ENCODE data around the gene WDR20. TPM values are rescaled to one million over a fixed set of nuclear protein-coding genes. Genes with fewer than 3 reads are reported as not detected.
"Not testable (repeated sequence)": the region's sequence is repeated elsewhere in the genome, so short reads cannot be mapped to it uniquely, and the experiment has no call there.

Gene WDR20
- polyA plus RNA-seq, 1 of the 3 experiments (the other 2 are of a cell fraction) = 12.4 TPM

DNA sequence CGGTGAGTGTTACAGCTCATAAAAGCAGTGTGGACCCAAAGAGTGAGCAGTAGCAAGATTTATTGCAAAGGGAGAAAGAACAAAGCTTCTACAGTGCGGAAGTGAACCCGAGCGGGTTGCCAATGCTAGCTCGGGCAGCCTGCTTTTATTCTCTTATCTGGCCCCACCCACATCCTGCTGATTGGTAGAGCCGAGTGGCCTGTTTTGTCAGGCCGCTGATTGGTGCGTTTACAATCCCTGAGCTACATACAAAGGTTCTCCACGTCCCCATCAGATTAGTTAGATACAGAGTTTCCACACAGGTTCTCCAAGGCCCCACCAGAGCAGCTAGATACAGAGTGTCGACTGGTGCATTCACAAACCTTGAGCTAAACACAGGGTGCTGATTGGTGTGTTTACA is 5.0 kb upstream of the WDR20 start:
- H2AFZ ChIP-seq (ENCODE audit: low read depth); DNase-seq; H3K9ac ChIP-seq; CTCF ChIA-PET; H3K4me1 ChIP-seq (ENCODE audit: control insufficient read depth in 1 of 2, insufficient read depth in 2 of 2, low read depth in 1 of 2, low read length in 1 of 2); H3K9me2 ChIP-seq; H3K36me3 ChIP-seq (replicated peaks in 1 of 2; ENCODE audit: control insufficient read depth in 1 of 2, insufficient read depth in 2 of 2, low read length in 1 of 2); H3K4me3 ChIP-seq (ENCODE audit: low read depth in 2 of 2, low read length in 1 of 2); H3K4me2 ChIP-seq; H3K27ac ChIP-seq (ENCODE audit: low read depth in 2 of 2, low read length in 1 of 2); H3K27me3 ChIP-seq (ENCODE audit: insufficient read depth); H4K20me1 ChIP-seq (ENCODE audit: insufficient read depth); H3K9me3 ChIP-seq; H3F3A ChIP-seq (replicated peaks; ENCODE audit: insufficient read depth); POLR2A ChIA-PET; H3K79me2 ChIP-seq (ENCODE audit: insufficient read depth): not testable (repeated sequence)
- WGBS (ENCODE audit: low lambda C conversion rate) = 96% methylated on average over 10 of the region's 10 CpGs

DNA sequence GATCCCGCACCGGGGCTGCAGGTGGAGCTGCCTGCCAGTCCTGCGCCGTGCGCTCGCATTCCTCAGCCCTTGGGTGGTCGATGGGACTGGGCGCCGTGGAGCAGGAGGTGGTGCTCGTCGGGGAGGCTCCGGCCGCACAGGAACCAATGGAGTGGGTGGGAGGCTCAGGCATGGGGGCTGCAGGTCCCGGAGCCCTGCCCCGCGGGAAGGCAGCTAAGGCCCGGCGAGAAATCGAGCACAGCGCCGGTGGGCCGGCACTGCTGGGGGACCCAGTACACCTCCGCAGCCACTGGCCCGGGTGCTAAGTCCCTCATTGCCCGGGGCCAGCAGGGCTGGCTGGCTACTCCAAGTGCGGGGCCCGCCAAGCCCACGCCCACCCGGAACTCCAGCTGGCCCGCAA is 4.2 kb upstream of the WDR20 start:
- H3K27me3 ChIP-seq (ENCODE audit: insufficient read depth); H3K36me3 ChIP-seq (replicated peaks in 1 of 2; ENCODE audit: control insufficient read depth in 1 of 2, insufficient read depth in 2 of 2, low read length in 1 of 2); H2AFZ ChIP-seq (ENCODE audit: low read depth); H3K4me1 ChIP-seq (ENCODE audit: control insufficient read depth in 1 of 2, insufficient read depth in 2 of 2, low read depth in 1 of 2, low read length in 1 of 2); H3K4me2 ChIP-seq; CTCF ChIA-PET; H3K9me2 ChIP-seq; H4K20me1 ChIP-seq (ENCODE audit: insufficient read depth); POLR2A ChIA-PET; H3F3A ChIP-seq (replicated peaks; ENCODE audit: insufficient read depth); H3K9me3 ChIP-seq; H3K27ac ChIP-seq (ENCODE audit: low read depth in 2 of 2, low read length in 1 of 2); DNase-seq; H3K4me3 ChIP-seq (ENCODE audit: low read depth in 2 of 2, low read length in 1 of 2); H3K9ac ChIP-seq: not testable (repeated sequence)
- 94% methylated on average over 14 of the region's 30 CpGs for WGBS (ENCODE audit: low lambda C conversion rate)
- peaks cover 14% of the 10 kb centered on the region for H3K79me2 ChIP-seq (ENCODE audit: insufficient read depth)

DNA sequence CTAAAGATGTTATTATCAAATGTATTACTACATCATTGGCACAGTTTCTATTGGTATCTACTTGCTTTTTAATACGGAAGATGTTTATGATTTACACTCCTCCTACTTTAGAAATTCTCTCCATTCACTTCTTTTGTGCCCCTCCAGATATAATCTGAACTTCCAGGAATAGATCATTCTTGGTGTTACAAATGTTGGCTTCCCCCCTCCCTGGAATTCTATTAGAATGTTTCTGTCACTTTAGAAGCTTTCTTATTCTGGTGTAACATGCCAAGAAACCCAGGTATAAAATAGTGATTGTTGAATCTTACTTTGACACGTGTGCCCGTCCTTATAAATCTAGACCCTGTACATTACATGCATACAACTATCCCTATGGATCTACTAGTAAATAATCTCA is 1.2 kb upstream of the WDR20 start:
- TF ChIP-seq RAD21 (IDR thresholded peaks at IDR 0.05; ENCODE audit: low read length) (no peak), MXI1 (IDR thresholded peaks at IDR 0.05; ENCODE audit: low read depth, low read length) (no peak), MEF2A (IDR thresholded peaks at IDR 0.05; ENCODE audit: borderline replicate concordance, low read depth) (no peak)

DNA sequence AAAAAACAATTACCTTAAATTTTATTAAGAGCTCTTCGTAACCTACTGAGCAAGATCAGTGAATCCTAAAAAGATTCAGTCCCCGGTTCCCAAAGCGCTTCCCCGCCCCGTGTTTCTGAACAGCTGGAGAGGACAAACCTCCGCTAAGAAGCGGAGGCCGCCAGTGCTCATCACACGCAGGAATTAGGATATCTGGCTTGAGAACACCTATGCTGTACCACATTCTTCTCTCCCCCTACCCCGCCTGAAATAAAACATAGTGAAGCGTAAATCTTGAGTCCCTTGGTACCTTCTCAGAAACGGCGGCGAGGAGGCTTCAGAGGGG is 774 bp upstream of the WDR20 start:
- peaks cover 25% of the 10 kb centered on the region for H4K20me1 ChIP-seq (ENCODE audit: insufficient read depth)
- peak overlapping the region; percentile 73 to 98 for H3K4me3 ChIP-seq (ENCODE audit: low read depth in 2 of 2, low read length in 1 of 2)
- ChIA-PET CTCF (interaction anchor here (1.0 kb wide), 1 partner anchor 175 kb away, joined by 4 read pairs; no protein-coding TSS in a partner anchor), POLR2A (interaction anchor here (0.6 to 1.1 kb wide), 2 partner anchors 138 to 166 kb away, joined by 3 to 4 read pairs; partner anchors contain the start of gene MOK)
- no peaks in the 10 kb centered on the region for H3K27me3 ChIP-seq (ENCODE audit: insufficient read depth)
- H3K9me3 ChIP-seq = no peaks in the 10 kb centered on the region
- peak overlapping the region; percentile 94 for H3K9ac ChIP-seq
- H3K4me2 ChIP-seq = peak overlapping the region; percentile 76
- H2AFZ ChIP-seq (ENCODE audit: low read depth) = peak overlapping the region; percentile 91
- H3K36me3 ChIP-seq (replicated peaks in 1 of 2; ENCODE audit: control insufficient read depth in 1 of 2, insufficient read depth in 2 of 2, low read length in 1 of 2) = peaks cover 0 to 8% of the 10 kb centered on the region in 2 experiments
- H3F3A ChIP-seq (replicated peaks; ENCODE audit: insufficient read depth) = peaks cover 3% of the 10 kb centered on the region
- peaks cover 48% of the 10 kb centered on the region for H3K79me2 ChIP-seq (ENCODE audit: insufficient read depth)
- H3K9me2 ChIP-seq = no peaks in the 10 kb centered on the region
- 2% methylated on average over 10 of the region's 14 CpGs for WGBS (ENCODE audit: low lambda C conversion rate)
- H3K27ac ChIP-seq (ENCODE audit: low read depth in 2 of 2, low read length in 1 of 2) = peak overlapping the region in 1 of 2 experiments; percentile 53; a peak in 1 of 4 replicates
- H3K4me1 ChIP-seq (ENCODE audit: control insufficient read depth in 1 of 2, insufficient read depth in 2 of 2, low read depth in 1 of 2, low read length in 1 of 2) = peaks cover 3 to 6% of the 10 kb centered on the region in 2 experiments; a peak in 3 of 4 replicates
- DNase-seq = no peak
- TF ChIP-seq FOXJ3 (CRISPR knock-in tag; IDR thresholded peaks at IDR 0.05) (no peak), MXI1 (IDR thresholded peaks at IDR 0.05; ENCODE audit: low read depth, low read length) (peak; percentile 11; the same call in 1 of the 2 replicates)

More for the DNA sequence above, 1.2 kb upstream of the WDR20 start:
- H3F3A ChIP-seq (replicated peaks; ENCODE audit: insufficient read depth) = peaks cover 3% of the 10 kb centered on the region
- peaks cover 0 to 8% of the 10 kb centered on the region in 2 experiments for H3K36me3 ChIP-seq (replicated peaks in 1 of 2; ENCODE audit: control insufficient read depth in 1 of 2, insufficient read depth in 2 of 2, low read length in 1 of 2)
- H4K20me1 ChIP-seq (ENCODE audit: insufficient read depth) = peaks cover 24% of the 10 kb centered on the region
- H3K9ac ChIP-seq = peak overlapping the region; percentile 94
- WGBS (ENCODE audit: low lambda C conversion rate) = 23% methylated on average over 3 of the region's 3 CpGs
- no peaks in the 10 kb centered on the region for H3K9me3 ChIP-seq
- ChIA-PET CTCF (interaction anchor here (1.0 kb wide), 1 partner anchor 176 kb away, joined by 4 read pairs; no protein-coding TSS in a partner anchor), POLR2A (no interaction called here)
- peaks cover 44% of the 10 kb centered on the region for H3K79me2 ChIP-seq (ENCODE audit: insufficient read depth)
- H3K27me3 ChIP-seq (ENCODE audit: insufficient read depth) = no peaks in the 10 kb centered on the region
- H3K9me2 ChIP-seq = no peaks in the 10 kb centered on the region
- no peak for DNase-seq
- no peak overlapping the region for H3K27ac ChIP-seq (ENCODE audit: low read depth in 2 of 2, low read length in 1 of 2)
- peak overlapping the region; percentile 73 to 98 for H3K4me3 ChIP-seq (ENCODE audit: low read depth in 2 of 2, low read length in 1 of 2)
- peak overlapping the region; percentile 76 for H3K4me2 ChIP-seq
- H2AFZ ChIP-seq (ENCODE audit: low read depth) = peak overlapping the region; percentile 91
- H3K4me1 ChIP-seq (ENCODE audit: control insufficient read depth in 1 of 2, insufficient read depth in 2 of 2, low read depth in 1 of 2, low read length in 1 of 2) = peaks cover 3 to 6% of the 10 kb centered on the region in 2 experiments; a peak in 3 of 4 replicates
